Epithelial cell of esophagus (primary cell): ENCODE results near the gene SLC35F4.

Source experiments
- DNase-seq: peaks from one replicate; pipeline ENCODE4 v3.0.0; 2010; ENCODE audit warnings: low read depth
- H3K4me3 ChIP-seq: 2 replicates; pipeline ENCODE4 v1.5.1; 2011; ENCODE audit warnings: mild to moderate bottlenecking, low read length, control low read depth
- CTCF ChIP-seq: IDR thresholded peaks from 2 replicates; pipeline ENCODE4 v1.5.1; 2011; ENCODE audit warnings: low read depth, mild to moderate bottlenecking, low read length, control low read depth, inconsistent platforms; ENCODE audit not compliant: insufficient read depth; ENCODE audit errors: missing control alignments

The SLC35F4 gene

DNA sequence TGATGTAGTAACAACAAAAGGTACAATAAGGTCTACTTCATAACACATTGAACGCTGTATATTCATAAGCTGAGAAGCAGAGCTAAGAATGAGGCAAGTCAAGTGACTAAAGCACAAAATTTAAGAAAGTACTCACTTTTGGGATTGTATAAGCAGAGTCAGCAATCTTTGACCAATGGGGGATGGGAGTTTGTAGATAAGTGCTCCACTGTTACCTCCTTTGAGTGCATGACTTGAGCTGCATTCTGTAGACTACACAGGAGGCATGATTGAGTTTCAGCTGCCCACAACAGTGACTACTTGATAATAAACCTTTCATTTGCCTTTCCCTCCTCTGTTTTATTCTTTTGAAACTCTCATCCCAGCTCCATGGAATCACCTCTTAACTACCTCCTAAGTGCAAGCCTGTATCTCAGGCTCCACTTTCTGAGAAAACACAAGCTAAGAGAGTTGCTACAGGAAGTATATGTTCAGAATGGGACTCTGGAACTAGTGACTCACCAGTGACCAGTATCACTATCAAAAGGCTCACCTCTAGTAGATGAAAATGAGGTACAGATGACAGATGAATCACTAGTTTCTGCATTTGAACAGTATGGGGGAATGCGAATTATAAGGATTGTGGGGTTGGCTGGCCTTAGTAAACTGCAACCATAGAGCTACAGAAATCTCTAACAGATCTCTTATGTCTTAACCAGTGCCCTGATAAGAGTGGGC, 49.2 kb downstream of the SLC35F4 start:
- no peak for TF ChIP-seq CTCF
- H3K4me3 ChIP-seq = no peak overlapping the region
- peak; percentile 80 for DNase-seq

- TF ChIP-seq CTCF = no peak
- no peak for DNase-seq
- no peak overlapping the region for H3K4me3 ChIP-seq
Observed at GRCh38 chr14:57814726-57815125, 51.2 kb downstream of the SLC35F4 start.

GRCh38 chr14:57812741-57813140, 53.2 kb downstream of the SLC35F4 start:
- no peak for DNase-seq
- no peak overlapping the region for H3K4me3 ChIP-seq
- no peak for TF ChIP-seq CTCF

- no peak for TF ChIP-seq CTCF
- DNase-seq = no peak
Observed at GRCh38 chr14:57811998-57812546, 53.8 kb downstream of the SLC35F4 start.

DNA sequence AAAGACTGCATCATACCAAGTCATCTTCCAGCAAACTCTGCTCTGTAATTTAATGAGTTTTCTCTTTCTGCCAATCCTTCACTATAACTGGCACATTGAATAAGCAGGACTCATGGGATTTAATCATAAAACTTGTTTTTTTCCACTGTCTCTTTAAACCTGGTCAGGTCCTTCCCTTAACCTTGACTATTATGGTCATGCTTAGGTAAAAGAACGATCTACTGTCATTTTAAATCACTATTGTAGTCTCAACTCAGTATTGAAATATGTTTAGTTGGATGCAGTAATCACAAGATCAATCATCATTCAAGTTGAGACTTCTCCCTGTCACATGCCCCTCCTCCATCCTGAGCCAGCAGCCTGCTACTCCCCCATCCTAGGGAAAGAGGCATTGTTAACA, 56.1 kb downstream of the SLC35F4 start:
- H3K4me3 ChIP-seq = no peak overlapping the region
- TF ChIP-seq CTCF = no peak
- no peak for DNase-seq

More at GRCh38 chr14:57811998-57812546, 53.8 kb downstream of the SLC35F4 start:
- no peak overlapping the region for H3K4me3 ChIP-seq

- DNase-seq = no peak
- TF ChIP-seq CTCF = no peak
- H3K4me3 ChIP-seq = no peak overlapping the region
Observed at GRCh38 chr14:57797160-57797559, 68.7 kb downstream of the SLC35F4 start.

DNA sequence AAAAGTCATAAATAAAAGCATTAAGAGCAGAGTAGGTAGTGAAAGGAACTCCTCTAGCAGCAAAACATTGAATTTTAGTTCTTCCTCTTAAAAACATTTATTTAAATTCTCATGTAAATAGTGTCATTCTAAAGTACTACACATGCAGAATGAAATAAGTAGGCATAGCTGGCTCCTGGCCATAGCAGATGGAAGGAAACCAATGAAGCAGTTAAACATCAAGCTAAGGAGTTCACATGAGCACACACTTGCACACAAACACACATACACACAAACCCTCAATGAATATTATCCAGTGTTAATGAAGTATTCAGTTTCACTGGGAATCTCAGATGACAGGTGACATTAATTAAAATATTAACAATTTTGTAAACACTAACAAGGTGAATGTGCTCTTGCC, 69.3 kb downstream of the SLC35F4 start:
- no peak for DNase-seq
- no peak overlapping the region for H3K4me3 ChIP-seq
- TF ChIP-seq CTCF = no peak
